DMS79 treated with DMSO at 0.1 percent for 48 hours (cell line): Measurements from ENCODE around the gene PCDHA7.
A peak's percentile ranks its signal among the peaks of the same experiment; 100 is the strongest.
"Not testable (repeated sequence)": the region's sequence is repeated elsewhere in the genome, so short reads cannot be mapped to it uniquely, and the experiment has no call there.

Source experiments
- DNase-seq: peaks from one replicate; lab custom pipeline; 2025; lab: John Stamatoyannopoulos, UW

Gene PCDHA7

GRCh38 chr5:140862441-140863295, 28.6 kb downstream of the PCDHA7 start:
- no peak for DNase-seq

- peak; percentile 61 for DNase-seq
Measured at GRCh38 chr5:140868721-140869554, 34.9 kb downstream of the PCDHA7 start, which contains the start of gene PCDHA11. TSS of gene PCDHA11 (plus strand) at chr5:140868957. CDS start at chr5:140869104, 147 bp downstream.

- no peak for DNase-seq
Measured at GRCh38 chr5:140869555-140869886, 35.5 kb downstream of the PCDHA7 start.

GRCh38 chr5:140870221-140871201, 36.4 kb downstream of the PCDHA7 start:
- no peak for DNase-seq

GRCh38 chr5:140875085-140876065, 41.3 kb downstream of the PCDHA7 start, which contains the start of gene PCDHA12:
TSS of gene PCDHA12 (plus strand) at chr5:140875308. CDS start at chr5:140875473, 165 bp downstream.
- DNase-seq: no peak

- not testable (repeated sequence) for DNase-seq
Measured at GRCh38 chr5:140876541-140877261, 42.6 kb downstream of the PCDHA7 start.

- no peak for DNase-seq
Measured at GRCh38 chr5:140877262-140877581, 43.2 kb downstream of the PCDHA7 start.

- no peak for DNase-seq
Measured at GRCh38 chr5:140881889-140882590, 48.0 kb downstream of the PCDHA7 start, which contains the start of gene PCDHA13. TSS of gene PCDHA13 (plus strand) at chr5:140882124. CDS start at chr5:140882269, 145 bp downstream.

- no peak for DNase-seq
Measured at GRCh38 chr5:140882591-140882899, 48.5 kb downstream of the PCDHA7 start.

GRCh38 chr5:140883373-140883772, 49.3 kb downstream of the PCDHA7 start:
- no peak for DNase-seq

GRCh38 chr5:140883927-140884697, 50.0 kb downstream of the PCDHA7 start:
- DNase-seq: no peak
